CD14-positive monocyte (primary cell): ENCODE results near the gene PIP5K1B. TPM values are rescaled to one million over a fixed set of nuclear protein-coding genes. Genes with fewer than 3 reads are reported as not detected.

Experiments used
- DNase-seq, 3 donors: peaks; one replicate each; pipeline ENCODE4 v3.0.0-alpha.2; 2011 to 2022
- H2AFZ ChIP-seq: 2 replicates; pipeline ENCODE4 v1.6.0; 2012; ENCODE audit warnings: mild to moderate bottlenecking, low read depth, low read length, inconsistent platforms; ENCODE audit not compliant: insufficient read depth, poor library complexity, severe bottlenecking
- H3K27ac ChIP-seq, 2 donors: 1 replicate in 1 of 2; 2 replicates in 1 of 2; pipeline ENCODE4 v1.5.1; 2012 to 2013; ENCODE audit warnings: low read length in 2 of 2, control low read depth in 1 of 2, inconsistent platforms in 1 of 2, low read depth in 1 of 2, mild to moderate bottlenecking in 1 of 2
- H3K27me3 ChIP-seq, 2 donors: one replicate each; pipeline versions ENCODE4 v1.6.0 to v1.6.1; 2011 to 2013; ENCODE audit warnings: low read length in 2 of 2; ENCODE audit not compliant: control insufficient read depth in 2 of 2, insufficient read depth in 2 of 2
- H3K36me3 ChIP-seq, 2 donors: replicated peaks in 1 of 2; 1 replicate in 1 of 2; 2 replicates in 1 of 2; pipeline versions ENCODE4 v1.5.1 to v1.6.1; 2012 to 2013; ENCODE audit warnings: low read length in 2 of 2, control low read depth in 1 of 2, inconsistent platforms in 1 of 2, mild to moderate bottlenecking in 1 of 2; ENCODE audit not compliant: insufficient read depth in 2 of 2, control insufficient read depth in 1 of 2
- H3K4me1 ChIP-seq, 2 donors: 1 replicate in 1 of 2; 2 replicates in 1 of 2; pipeline versions ENCODE4 v1.5.1 to v1.6.1; 2012 to 2013; ENCODE audit warnings: low read length in 2 of 2, control low read depth in 1 of 2, inconsistent platforms in 1 of 2, mild to moderate bottlenecking in 1 of 2, moderate library complexity in 1 of 2; ENCODE audit not compliant: insufficient read depth in 2 of 2, control insufficient read depth in 1 of 2
- H3K4me2 ChIP-seq: replicated peaks from 2 replicates; pipeline ENCODE3; 2012; ENCODE audit warnings: low read length, moderate library complexity, mild to moderate bottlenecking; ENCODE audit not compliant: poor library complexity, severe bottlenecking; ENCODE audit errors: extremely low read depth
- H3K4me3 ChIP-seq, 3 experiments: fragments of 200-600 bp in 1 of 3; sonication (generic) in 1 of 3; replicated peaks in 1 of 3; 1 replicate in 2 of 3; 2 replicates in 1 of 3; pipeline ENCODE4 v1.5.1; 2011 to 2013; ENCODE audit warnings: low read length in 3 of 3, mild to moderate bottlenecking in 3 of 3, control low read depth in 2 of 3, low read depth in 2 of 3, inconsistent platforms in 1 of 3, moderate library complexity in 1 of 3
- H3K79me2 ChIP-seq: 2 replicates; pipeline ENCODE4 v1.6.0; 2012; ENCODE audit warnings: mild to moderate bottlenecking, control low read depth, inconsistent platforms, low read length, moderate library complexity; ENCODE audit not compliant: insufficient read depth
- H3K9ac ChIP-seq: 2 replicates; pipeline ENCODE4 v1.6.0; 2017; ENCODE audit warnings: low read length, mild to moderate bottlenecking; ENCODE audit not compliant: insufficient read depth, poor library complexity, severe bottlenecking
- H3K9me3 ChIP-seq, 2 donors: replicated peaks in 1 of 2; 1 replicate in 1 of 2; 2 replicates in 1 of 2; pipeline versions ENCODE4 v1.5.1 to v1.6.1; 2012 to 2013; ENCODE audit warnings: low read length in 2 of 2, control low read depth in 1 of 2; ENCODE audit not compliant: control insufficient read depth in 1 of 2, insufficient read depth in 1 of 2
- H4K20me1 ChIP-seq: 2 replicates; pipeline ENCODE4 v1.6.0; 2012; ENCODE audit warnings: mild to moderate bottlenecking, low read length, control low read depth, moderate library complexity; ENCODE audit not compliant: insufficient read depth
- H3K27ac Mint-ChIP-seq, 7 donors: one replicate each; pipeline ENCODE4 v1.8.0; 2020; ENCODE audit warnings: mild to moderate bottlenecking in 7 of 7, mixed read lengths in 7 of 7, moderate library complexity in 6 of 7, inconsistent platforms in 2 of 7
- H3K27me3 Mint-ChIP-seq, 3 donors: one replicate each; pipeline ENCODE4 v1.8.0; 2021 to 2022; ENCODE audit warnings: low read depth in 3 of 3, mild to moderate bottlenecking in 3 of 3, mixed read lengths in 3 of 3, moderate library complexity in 3 of 3, inconsistent platforms in 1 of 3
- H3K36me3 Mint-ChIP-seq, 2 donors: one replicate each; pipeline ENCODE4 v1.8.0; 2020; ENCODE audit warnings: mixed read lengths in 2 of 2, inconsistent platforms in 1 of 2, mild to moderate bottlenecking in 1 of 2
- H3K4me1 Mint-ChIP-seq: one replicate; pipeline ENCODE4 v1.8.0; 2020; ENCODE audit warnings: mild to moderate bottlenecking, mixed read lengths
- H3K4me3 Mint-ChIP-seq, 2 donors: one replicate each; pipeline ENCODE4 v1.8.0; 2020; ENCODE audit warnings: mild to moderate bottlenecking in 2 of 2, mixed read lengths in 2 of 2, moderate library complexity in 1 of 2
- H3K9me3 Mint-ChIP-seq, 7 donors: one replicate each; pipeline ENCODE4 v1.8.0; 2020 to 2022; ENCODE audit warnings: mixed read lengths in 7 of 7, mild to moderate bottlenecking in 6 of 7, moderate library complexity in 6 of 7, inconsistent platforms in 2 of 7
- WGBS: methylation state at CpG from one replicate; pipeline ENCODE4 v1.1.5; 2013; ENCODE audit warnings: missing lambda C conversion rate; ENCODE audit not compliant: insufficient coverage; 5-methylcytosine and 5-hydroxymethylcytosine counted together
- intact Hi-C, 2 donors: fragments of 100-400 bp; cut with micrococcal nuclease; formaldehyde crosslinking; loops; one replicate each; pipeline versions ENCODE4 v1.15.0 to v1.15.1; 2023
- polyA plus RNA-seq, 3 donors: library from polyadenylated mRNA; depleted of rRNA in 1 of 3; unstranded in 2 of 3; stranded (reverse) in 1 of 3; fragments of 300-500 nt in 2 of 3; fragments of >200 nt in 1 of 3; fragmentation: Illumina TruSeq in 2 of 3; gene quantifications; 1 replicate in 2 of 3; 2 replicates in 1 of 3; pipeline ENCODE4 v1.2.3, GENCODE V29; 2012 to 2021
- TF ChIP-seq, protein P1 (sequence below): fragments of 200-600 bp; IDR thresholded peaks from one replicate; pipeline ENCODE4 v1.8.0; 2022; ENCODE audit warnings: antibody characterized with exemption, mild to moderate bottlenecking

The PIP5K1B gene
- polyA plus RNA-seq, 3 donors: 0.18 to 4.1 (median 0.87) TPM

DNA sequence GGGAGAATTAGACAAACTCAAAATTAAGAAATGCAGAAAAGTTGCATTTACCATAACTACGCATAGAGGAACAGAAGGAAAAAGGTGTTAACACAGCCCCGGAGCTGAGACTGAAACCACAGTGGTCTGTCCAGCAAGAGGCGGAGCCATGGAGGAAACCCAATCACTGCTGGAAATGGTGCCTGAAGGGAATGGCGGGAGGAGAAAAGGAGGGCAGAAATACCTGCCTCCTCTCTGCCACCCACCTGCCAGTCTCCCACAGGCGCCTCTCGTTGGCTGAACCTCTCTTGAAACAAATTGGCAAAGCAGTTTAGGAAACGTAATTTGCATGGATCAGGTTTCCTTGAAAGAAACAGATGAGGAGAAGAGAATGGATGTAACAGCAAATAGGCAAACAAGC lies 318.6 kb downstream of the PIP5K1B start:
- Histone ChIP-seq H2AFZ (no peak overlapping the region), H3K27ac (no peak overlapping the region), H3K4me2 (no peak overlapping the region), H3K4me3 (no peak overlapping the region), H3K9me3 (no peaks in the 10 kb centered on the region), H3K4me1 (no peaks in the 10 kb centered on the region), H3K27me3 (no peaks in the 10 kb centered on the region), H4K20me1 (no peaks in the 10 kb centered on the region), H3K36me3 (no peaks in the 10 kb centered on the region), H3K9ac (no peak overlapping the region), H3K79me2 (no peaks in the 10 kb centered on the region)
- TF ChIP-seq, protein P1, sequence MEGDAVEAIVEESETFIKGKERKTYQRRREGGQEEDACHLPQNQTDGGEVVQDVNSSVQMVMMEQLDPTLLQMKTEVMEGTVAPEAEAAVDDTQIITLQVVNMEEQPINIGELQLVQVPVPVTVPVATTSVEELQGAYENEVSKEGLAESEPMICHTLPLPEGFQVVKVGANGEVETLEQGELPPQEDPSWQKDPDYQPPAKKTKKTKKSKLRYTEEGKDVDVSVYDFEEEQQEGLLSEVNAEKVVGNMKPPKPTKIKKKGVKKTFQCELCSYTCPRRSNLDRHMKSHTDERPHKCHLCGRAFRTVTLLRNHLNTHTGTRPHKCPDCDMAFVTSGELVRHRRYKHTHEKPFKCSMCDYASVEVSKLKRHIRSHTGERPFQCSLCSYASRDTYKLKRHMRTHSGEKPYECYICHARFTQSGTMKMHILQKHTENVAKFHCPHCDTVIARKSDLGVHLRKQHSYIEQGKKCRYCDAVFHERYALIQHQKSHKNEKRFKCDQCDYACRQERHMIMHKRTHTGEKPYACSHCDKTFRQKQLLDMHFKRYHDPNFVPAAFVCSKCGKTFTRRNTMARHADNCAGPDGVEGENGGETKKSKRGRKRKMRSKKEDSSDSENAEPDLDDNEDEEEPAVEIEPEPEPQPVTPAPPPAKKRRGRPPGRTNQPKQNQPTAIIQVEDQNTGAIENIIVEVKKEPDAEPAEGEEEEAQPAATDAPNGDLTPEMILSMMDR: no peak
- 61% methylated on average over 3 of the region's 7 CpGs for WGBS
- peaks cover 1 to 5% (median 3%) of the 10 kb centered on the region in 3 donors for H3K27me3 Mint-ChIP-seq
- intact Hi-C loops: loop anchor here (5.0 to 10.0 kb wide), 2 partner anchors 426 to 439 kb away; no protein-coding TSS in a partner anchor
- DNase-seq: no peak
- peaks cover 0 to 3% (median 0%) of the 10 kb centered on the region in 7 donors for H3K9me3 Mint-ChIP-seq
- H3K36me3 Mint-ChIP-seq: no peaks in the 10 kb centered on the region
- H3K4me3 Mint-ChIP-seq: no peak overlapping the region
- no peak overlapping the region for H3K27ac Mint-ChIP-seq
- peaks cover 13% of the 10 kb centered on the region for H3K4me1 Mint-ChIP-seq

DNA sequence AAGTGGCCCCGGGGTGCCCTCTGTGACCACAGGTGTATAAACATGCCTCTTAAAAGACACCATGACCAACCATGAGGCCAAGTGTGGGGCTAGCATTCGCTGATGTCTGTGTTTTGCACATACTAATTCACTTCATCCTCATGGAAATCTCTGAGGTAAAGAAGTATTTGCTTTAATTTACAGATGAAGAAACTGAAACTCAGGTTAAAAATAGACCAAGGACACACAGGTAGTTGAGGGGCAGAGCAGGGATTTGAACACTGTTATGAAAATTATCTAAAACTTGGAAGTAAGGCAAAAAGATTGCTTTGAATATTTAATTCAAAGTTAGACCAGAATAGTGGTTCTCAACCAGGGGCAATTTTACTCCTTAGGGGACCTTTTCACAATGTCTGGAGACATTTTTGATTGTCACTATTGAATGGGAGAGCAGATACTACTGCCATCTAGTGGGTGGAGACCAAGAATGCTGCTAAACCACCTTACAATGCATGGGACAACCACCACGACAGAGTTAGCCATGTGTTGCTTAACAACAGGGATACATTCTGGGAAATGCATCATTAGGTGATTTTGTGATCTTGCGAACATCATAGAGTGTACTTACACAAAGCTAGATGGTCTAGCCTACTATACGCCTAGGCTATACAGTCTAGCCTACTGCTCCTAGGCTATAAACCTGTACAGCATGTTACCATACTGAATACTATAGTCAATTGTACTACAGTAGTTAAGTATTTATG lies 322.5 kb downstream of the PIP5K1B start:
- H3K4me1 Mint-ChIP-seq: peaks cover 14% of the 10 kb centered on the region
- Histone ChIP-seq H3K9ac (no peak overlapping the region), H3K36me3 (no peaks in the 10 kb centered on the region), H3K4me1 (no peaks in the 10 kb centered on the region), H3K4me3 (no peak overlapping the region), H4K20me1 (no peaks in the 10 kb centered on the region), H3K79me2 (no peaks in the 10 kb centered on the region), H3K4me2 (no peak overlapping the region), H2AFZ (no peak overlapping the region), H3K27ac (no peak overlapping the region), H3K27me3 (no peaks in the 10 kb centered on the region), H3K9me3 (peaks cover 0 to 6% of the 10 kb centered on the region in 2 donors)
- TF ChIP-seq, protein P1: peak; percentile 88
- intact Hi-C loops: loop anchor here in 1 of 2 donors (10.0 kb wide), 1 partner anchor 443 kb away; no protein-coding TSS in a partner anchor
- no CpG with 5 or more reads among the region's 5 CpGs for WGBS
- H3K36me3 Mint-ChIP-seq: no peaks in the 10 kb centered on the region
- H3K4me3 Mint-ChIP-seq: no peak overlapping the region
- DNase-seq: peak; percentile 37 to 62 (median 60)
- peaks cover 0 to 5% (median 3%) of the 10 kb centered on the region in 3 donors for H3K27me3 Mint-ChIP-seq
- no peak overlapping the region for H3K27ac Mint-ChIP-seq
- H3K9me3 Mint-ChIP-seq: peaks cover 0 to 11% (median 8%) of the 10 kb centered on the region in 7 donors
